ENCODE data around the gene SIRPG.

The SIRPG gene

GRCh38 chr20:1588533-1589460 lies 68.8 kb downstream of the SIRPG start:
- DNase-seq: no peak

GRCh38 chr20:1587781-1588532 lies 69.6 kb downstream of the SIRPG start:
- DNase-seq: no peak

GRCh38 chr20:1579488-1579887 lies 78.1 kb downstream of the SIRPG start:
- no peak for DNase-seq
